HG03103 (cell line): ENCODE measurements around the gene KIFAP3.
"Not testable (repeated sequence)": the region's sequence is repeated elsewhere in the genome, so short reads cannot be mapped to it uniquely, and the experiment has no call there.

Source experiments
- ATAC-seq: cut with Tn5 transposase; IDR thresholded peaks from one replicate; pipeline ENCODE4 v1.9.1; 2021; ENCODE audit warnings: low read depth; ENCODE audit not compliant: unreplicated experiment

KIFAP3 gene

DNA sequence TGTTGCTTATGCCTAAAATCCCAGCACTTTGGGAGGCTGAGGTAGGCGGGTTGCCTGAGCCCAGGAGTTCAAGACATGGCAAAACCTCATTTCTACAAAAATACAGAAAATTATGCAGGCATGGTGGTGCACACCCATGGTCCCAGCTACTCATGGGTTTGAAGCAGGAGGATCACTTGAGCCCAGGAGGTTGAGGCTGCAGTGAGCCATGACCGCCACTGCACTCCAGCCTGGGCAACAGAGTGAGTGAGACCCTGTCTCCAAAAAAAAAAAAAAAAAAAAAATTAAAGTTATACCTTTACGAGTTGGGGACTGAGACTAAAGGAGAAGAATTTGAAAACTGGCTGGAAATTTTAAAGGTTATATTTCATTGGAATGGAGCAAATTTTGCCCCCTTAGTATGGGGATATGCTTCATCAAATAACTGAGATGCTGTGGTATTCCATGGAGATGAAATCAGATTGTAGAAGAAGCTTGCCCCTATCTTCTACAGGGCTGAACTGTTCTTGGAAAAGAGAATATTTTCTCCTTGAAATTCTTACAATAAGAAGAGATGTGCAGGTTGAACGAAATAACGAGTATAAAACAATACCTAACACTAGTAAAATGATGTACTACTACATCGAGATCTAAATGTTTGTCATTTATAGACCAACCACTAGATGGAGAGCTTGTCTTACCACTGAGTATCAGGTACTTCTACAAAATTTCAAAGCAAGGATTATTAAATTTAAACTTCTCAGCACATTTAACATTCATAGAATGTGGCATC, 145.9 kb downstream of the KIFAP3 start:
- no peak for ATAC-seq

DNA sequence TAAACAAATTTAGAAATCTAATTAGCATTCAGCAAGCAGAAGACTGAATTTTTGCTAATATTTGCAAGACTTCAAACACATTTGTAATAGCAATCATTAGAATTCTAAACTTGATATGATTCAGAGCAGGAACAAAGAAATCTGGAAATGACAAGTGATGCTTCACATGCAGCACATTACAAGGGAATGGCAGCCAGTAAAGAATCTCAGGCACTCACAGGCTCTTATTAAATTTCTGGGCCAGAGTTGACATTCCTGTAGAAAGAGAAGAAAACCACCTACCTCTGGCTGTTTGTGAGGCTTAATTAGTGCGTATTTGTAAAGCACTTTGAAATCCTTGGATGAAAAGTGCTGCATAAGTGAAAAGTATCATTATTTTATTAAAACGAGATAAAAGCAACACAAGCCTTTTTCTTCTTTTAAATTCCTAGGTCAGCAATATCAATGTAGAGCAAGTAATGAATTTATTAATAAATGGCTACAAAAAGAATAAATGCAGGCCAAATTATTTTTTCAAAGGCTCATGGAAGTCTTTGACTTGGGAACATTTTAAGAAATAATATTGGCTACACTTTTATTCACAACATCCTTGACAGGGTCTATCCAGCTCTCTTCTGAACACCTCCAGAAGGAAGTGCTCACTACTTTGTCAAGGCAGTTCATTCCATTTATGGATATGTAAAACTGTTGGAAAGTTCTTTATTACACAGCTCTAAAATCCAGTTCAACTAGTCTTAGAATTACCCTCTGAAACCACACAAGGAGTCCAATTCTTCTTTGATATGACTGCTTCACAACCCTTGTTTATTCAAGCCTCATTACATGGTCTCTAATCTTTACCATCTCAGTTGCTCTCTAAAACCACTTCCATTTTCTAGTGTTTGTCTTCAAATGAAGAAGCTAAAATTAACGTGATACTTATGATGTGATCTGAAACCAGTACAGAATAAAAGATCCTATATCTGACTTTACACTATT, 148.7 kb downstream of the KIFAP3 start:
- peak; percentile 75 for ATAC-seq

DNA sequence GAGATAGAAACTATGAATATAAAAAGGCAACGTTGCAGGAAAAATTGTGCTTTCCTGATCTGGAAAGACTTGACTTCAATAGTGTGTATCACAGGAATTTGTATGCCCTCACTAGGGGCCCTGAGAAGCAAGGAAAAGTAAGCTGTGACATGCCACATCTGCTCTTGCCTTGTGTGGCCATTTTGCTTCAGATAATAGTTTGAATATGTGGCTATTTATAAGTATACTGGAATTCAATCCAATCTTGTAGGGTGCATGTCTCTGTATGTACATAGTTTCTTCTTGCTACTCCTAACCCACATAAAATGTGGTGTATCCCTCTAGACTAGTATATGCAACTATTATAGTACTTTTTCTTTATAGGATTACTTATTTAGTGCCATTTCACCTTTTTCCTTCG, 149.7 kb downstream of the KIFAP3 start:
- ATAC-seq: no peak

DNA sequence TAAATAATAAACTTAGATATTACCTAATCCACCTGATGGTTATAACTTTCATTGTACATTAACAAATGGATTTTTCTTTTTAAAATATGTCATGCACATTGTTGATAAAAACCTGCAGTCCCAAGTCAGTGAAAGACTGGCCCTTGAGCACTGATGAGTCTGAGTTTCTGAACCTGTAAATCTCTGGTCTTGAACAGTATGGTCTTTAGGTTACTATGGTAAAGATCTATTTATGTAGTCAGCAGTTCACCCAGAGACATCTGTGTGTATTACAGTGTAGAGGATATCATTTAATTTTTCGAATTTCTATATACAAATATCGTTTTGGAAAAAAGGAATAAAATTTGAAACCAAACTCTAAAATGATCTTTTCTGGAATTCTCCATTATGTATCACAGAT, 150.4 kb downstream of the KIFAP3 start:
- no peak for ATAC-seq

DNA sequence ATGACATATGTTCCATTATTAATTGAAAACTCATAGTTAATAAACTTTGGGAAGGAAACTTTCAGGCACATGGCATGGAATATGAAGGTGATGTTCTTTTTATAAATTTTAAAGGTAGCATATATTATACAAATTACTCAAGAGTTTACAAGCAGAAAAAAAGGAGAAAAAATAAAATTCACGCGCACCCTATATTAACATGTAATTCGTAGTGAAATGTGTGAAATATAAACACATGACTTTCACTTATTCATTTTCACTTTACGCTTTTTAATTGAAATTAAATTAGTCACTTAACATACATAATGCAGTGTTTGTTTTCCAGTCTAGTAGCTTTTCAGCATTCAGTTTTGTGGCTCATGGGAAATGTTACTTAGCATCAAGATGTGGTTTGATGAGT, 153.4 kb downstream of the KIFAP3 start:
- ATAC-seq: no peak

DNA sequence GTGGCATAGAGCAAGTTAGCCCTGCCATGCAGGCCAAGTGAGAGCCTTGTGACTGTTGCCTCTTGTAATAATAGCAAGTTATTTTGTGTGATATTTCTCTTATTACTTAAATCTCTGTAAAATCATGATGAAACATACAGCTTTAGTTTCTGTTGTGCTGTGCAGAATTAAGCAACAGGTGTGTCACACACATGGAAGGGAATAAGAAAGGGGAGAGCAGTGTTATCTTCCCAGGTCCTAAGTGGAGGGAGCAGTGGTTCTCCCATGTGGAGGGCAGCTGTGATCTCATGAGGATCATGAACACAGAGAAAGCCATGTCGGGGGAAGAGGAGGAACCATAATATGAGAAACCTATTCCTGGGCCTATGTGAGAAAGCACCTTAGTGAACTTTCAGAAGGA, 155.6 kb downstream of the KIFAP3 start:
- no peak for ATAC-seq

DNA sequence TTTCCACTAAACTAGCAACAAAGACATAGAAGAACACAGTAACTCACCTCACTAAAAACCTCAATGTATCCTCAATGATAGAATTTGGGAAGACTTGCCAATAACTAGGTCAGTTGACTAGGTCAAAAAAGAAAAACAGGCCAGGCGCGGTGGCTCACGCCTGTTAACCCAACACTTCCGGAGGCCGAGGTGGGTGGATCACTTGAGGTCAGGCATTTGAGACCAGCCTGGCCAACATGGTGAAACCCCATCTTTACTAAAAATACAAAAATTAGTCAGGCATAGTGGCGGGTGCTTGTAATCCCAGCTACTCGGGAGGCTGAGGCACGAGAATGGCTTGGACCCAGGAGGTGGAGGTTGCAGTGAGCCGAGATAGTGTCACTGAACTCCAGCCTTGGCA, 156.3 kb downstream of the KIFAP3 start:
- not testable (repeated sequence) for ATAC-seq

DNA sequence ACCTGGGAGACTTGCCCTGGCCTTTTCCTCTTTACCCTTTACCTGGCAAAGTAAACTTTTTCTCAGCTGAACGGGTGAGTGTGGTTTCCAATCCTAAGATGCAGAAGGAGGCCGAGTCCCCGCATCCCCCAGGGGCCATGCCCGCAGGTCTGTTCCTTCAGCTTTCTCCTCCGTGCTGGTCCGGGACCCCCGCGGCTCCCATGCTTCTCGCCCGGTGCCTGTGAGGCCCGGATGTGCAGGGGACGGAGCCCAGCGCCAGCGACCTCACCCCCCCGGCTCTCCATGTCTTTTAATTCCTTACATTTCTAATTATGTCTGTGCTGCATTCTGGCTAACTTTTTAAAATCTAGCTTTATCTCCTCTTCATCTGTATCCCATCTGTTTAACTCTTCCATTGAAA, 159.3 kb downstream of the KIFAP3 start:
- ATAC-seq: no peak

DNA sequence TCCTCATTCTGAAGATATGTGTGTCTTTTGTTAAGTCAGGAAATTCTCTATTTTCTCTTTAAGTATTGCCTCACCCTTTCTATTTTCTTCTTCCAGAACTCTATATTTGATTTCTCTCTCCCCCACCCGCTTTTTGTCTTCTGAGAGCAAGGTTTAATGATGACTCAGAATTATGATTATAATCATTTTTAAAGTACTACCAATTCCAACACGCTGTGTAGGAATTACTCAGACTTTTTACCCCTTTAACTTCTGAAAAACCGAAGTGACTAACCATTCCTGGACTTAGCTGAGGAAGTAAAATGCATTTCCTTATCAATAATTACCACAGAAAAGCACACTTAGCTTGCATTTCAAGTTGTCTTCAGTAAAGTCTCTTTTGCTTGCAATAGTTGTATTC, 160.0 kb downstream of the KIFAP3 start:
- no peak for ATAC-seq

DNA sequence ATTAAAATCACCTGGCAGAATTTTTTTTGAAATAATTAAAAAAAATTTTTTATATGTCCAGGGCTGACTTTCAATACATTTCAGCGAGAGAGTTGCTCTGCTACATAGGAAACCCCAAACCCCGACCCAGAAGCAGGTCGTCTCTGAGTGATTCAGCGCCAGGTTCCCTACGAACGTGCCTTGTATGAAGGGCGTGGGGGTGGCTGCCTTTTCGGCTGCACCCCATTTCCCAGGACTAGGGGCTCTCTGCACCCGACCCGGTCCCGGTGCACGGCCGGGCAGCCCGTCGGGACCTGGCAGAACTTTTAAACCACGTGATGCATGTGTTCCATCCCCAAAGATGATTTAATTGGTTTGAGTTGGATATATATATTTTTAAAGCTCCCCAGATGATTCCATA, 165.0 kb downstream of the KIFAP3 start:
- no peak for ATAC-seq

DNA sequence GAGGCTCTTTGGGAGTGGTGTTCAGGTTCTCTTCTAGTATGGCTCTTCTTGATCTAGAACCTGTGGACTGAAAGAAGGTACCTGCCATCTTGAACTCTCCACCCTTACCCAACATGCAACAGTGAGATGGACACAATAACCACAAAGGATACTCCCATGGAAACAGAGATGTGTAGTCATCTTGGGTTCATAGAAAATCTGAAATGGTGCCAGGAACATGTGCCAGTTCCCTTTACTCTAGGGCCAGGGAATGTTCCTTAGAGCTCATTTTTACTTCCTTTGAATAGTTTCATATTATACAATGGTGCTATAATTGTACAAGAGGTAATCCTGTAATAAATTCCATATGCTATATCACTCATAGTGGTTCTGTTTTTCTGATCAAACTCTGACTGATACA, 167.6 kb downstream of the KIFAP3 start:
- no peak for ATAC-seq

DNA sequence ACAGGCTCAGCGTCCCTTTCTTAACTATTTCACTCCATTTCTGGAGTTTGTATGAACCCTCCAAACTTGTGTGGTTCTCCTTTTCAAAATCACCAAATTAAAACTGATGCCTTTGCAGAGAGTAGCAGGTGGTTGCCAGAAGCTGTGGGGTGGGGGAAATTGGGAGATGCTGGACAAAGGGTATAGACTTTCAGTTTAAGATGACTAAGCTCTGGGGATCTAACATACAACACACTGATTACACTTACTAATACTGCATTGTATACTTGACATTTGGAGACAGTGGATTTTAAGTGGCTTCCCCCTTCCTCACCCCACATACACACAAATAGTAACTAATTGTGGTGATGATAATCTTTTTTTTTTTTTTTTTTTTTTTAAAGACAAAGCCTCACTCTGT, 169.7 kb downstream of the KIFAP3 start:
- ATAC-seq: no peak

DNA sequence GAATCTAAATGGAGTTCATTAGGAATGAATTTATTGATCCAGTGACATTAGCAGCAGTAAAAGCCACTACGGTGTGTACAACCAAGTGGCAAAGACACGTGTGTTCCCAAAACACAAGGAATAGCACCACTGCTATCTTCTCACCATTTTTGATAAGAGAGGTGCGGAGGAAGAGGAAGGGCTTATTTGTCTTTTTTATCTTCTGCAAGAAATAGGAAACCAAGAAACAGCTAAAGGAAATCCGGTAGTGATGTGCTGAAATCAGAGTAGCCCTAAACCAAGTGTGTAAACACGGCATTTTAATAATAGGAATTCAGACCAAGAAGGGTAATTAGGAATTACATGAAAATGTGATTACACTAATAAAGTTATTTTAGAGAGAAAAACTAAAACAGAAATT, 171.7 kb downstream of the KIFAP3 start:
- ATAC-seq: no peak

DNA sequence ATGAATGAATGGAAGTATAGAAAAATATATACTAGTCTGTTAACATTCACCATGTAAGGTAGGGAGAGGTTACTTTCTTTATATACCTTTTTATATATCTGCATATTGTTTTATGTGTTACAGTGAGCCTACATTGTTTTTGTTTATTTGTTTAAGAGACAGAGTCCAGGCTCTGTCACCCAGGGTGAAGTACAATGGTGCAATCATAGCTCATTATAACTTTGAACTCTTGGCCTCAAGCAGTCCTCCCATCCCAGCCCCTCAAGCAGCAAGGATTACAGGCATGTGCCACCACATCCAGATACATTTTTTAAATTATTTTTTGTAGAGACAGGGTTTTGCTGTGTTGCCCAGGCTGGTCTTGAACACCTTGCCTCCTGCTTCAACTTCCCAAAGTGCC, 173.4 kb downstream of the KIFAP3 start:
- no peak for ATAC-seq

DNA sequence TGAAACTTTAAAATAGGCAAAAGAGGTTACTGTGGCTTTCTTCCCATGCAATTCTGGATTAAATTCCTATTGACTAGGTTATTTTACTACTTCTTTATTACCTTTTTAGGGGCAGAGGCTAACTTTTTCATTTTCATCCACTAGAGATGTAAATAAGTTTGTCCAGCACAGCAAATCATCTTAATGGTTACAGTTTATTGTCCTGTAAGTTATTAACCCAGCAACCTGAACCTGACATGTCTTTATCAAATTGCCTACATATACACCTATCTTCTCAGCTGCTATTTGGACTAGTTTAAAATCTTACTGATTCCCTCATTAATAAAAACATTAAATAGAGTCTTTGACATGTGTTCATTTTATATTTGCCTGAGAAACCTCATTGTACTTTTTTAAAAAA, 173.9 kb downstream of the KIFAP3 start:
- no peak for ATAC-seq

DNA sequence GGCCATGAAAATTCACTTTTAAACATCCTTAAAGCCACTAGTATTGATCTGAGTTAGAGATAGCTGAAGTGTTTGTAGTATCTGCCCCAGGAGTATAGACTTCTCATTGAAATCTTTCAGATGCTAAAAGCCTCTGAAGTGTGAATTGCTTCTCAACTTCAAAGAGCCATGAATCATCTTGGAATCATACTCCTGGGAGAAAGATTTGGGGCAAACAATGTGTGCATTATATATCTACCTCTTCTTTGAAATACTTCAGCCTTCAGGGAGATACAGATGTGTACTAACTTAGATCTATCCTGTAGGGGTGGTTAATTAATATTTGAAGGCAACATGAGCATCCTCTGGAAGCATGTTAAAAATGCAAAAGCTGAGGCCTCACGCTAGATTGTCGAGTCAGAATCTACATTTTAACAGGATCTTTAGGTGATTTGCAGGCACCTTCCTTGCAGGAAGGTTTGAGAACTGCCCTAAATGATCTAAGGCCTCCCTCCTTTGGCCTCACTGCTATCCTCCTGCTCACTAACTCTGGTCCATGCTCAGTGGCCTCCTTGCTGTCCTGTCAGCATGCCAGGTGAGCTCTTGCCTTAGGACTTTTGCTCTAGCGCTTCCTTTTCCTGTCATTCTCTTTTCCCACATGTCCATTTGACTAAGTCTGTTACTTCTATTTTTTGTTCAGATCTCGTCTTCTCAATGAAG, 174.8 kb downstream of the KIFAP3 start:
- ATAC-seq: no peak

DNA sequence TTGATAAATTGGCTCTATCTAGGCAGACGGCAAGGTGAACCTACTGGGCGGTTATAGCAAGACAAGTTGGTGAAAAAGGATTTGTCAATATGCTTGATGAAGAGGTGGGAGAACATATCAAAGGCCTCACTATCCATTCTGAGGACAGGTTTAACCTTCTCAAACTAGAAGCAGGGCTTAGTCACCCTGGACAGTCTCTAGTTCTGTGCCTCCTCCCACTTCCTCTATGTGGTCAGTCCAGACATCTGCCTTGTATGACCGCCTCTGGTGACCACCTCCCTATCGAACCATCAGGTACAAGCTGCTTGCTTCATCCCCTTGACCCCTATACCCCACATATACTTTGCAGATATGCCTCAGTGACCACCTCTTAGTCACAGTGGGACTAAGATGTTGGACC, 178.5 kb downstream of the KIFAP3 start:
- no peak for ATAC-seq

DNA sequence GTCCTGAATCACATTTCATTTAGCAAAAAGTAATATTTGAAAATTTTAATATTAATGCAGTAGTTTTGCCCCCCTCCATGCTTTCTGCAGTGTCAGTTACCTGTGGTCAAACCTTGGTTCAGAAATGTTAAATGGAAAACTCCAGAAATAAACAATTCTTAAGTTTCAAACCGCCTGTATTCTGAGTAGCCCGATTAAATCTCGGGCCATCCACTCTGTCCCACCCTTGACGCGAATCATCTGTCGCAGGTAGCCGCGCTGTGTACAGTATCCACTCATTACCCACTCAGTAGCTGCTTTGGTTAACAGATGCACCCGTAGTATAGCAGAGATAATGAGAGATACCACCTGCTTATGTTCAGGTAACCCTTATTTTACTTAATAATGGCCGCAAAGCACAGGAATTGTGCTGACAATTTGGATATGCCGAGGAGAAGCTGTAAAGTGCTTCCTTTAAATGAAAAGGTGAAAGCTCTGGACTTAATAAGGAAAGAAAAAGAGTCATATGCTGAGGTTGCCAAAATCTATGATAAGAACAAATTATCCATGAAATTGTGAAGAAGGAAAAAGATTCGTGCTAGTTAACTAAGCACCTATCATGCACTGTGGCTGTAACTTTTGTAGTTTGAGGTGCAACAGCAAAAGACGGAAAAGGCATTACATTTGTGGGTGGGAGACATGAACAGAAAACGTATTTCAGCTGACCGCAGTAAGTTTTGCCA, 179.9 kb downstream of the KIFAP3 start:
- ATAC-seq: no peak

DNA sequence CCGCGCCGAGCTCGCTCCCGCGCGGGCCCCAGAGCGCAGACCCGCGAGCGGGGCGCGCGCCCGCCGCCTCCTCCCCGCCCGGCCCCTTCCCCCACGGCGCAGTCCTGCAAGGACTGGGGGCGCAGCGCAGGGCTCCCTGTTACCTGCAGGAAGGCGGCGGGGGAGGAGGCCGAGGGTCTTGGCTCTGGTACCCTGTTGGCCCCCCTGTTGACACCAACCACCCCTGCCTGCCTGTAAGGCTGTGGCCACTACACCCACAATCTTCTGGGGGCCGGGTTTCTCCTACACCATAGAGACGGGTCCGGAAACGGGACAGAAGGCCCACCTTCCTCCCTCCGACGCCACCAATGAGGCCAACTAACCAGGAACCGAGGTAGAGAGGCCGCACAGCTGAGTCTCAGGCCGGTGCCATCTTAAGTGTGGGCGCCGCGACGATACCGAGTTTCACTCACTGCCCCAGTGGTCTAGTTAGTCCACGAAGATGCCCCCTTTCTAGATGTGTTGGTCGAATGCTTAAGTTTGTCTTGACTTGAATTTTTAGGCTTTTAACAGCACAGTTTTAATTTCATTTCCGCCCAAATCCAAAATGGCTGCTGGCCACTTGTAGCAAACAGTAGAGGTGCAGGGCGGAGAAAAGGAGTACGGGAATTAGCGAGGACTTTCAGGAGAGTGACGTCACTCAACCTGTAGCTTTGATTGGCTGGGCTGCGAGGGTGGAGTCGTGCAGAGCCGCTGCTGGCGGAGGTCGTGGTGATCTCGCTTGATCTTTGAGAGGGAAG, 180.7 kb downstream of the KIFAP3 start, which contains the start of gene SCYL3:
Gene SCYL3, minus strand, starts transcription at position 252 of the 779 bp plus-strand sequence. CDS start 5,056 bp downstream, outside the sequence.
- ATAC-seq: peak; percentile 72
